PC-3 (cell line): ENCODE results near the gene KLF11. TPM values are rescaled to one million over a fixed set of nuclear protein-coding genes. Genes with fewer than 3 reads are reported as not detected.

Experiments used
- ATAC-seq: fragments of 200-7000 bp; cut with Tn5 transposase; 2 replicates; pipeline ENCODE4 v1.9.1; 2020; ENCODE audit warnings: mild to moderate bottlenecking, moderate library complexity
- BruUV-seq: library from RNA; stranded (reverse); fragments of 400-500 nt; replicated peaks from 2 replicates; lab custom pipeline; 2021; lab: Mats Ljungman, UMichigan
- CTCF ChIA-PET: fragments of 300-600 bp; sonication (Branson Sonifier 250); formaldehyde crosslinking; loops from one replicate; lab custom pipeline; 2022; ENCODE audit warnings: antibody characterized with exemption; lab: Charles Lee
- POLR2A ChIA-PET: fragments of 300-600 bp; sonication (Branson Sonifier 250); formaldehyde crosslinking; loops from one replicate; lab custom pipeline; 2022; ENCODE audit warnings: antibody characterized with exemption; ENCODE audit not compliant: unreplicated experiment; lab: Charles Lee
- DNase-seq: peaks from one replicate; pipeline ENCODE4 v3.0.0-alpha.2; 2015
- H2AFZ ChIP-seq: fragments of 300-600 bp; sonication (generic); 2 replicates; pipeline ENCODE4 v1.6.0; 2016; ENCODE audit warnings: antibody characterized with exemption, low read length
- H3F3A ChIP-seq: fragments of 300-600 bp; sonication (generic); one replicate; pipeline ENCODE4 v1.6.0; 2017; ENCODE audit warnings: antibody characterized with exemption, low read length, control low read depth, mild to moderate bottlenecking; ENCODE audit not compliant: unreplicated experiment
- H3K27ac ChIP-seq: fragments of 300-600 bp; sonication (generic); 2 replicates; pipeline ENCODE4 v1.5.1; 2016; ENCODE audit warnings: mild to moderate bottlenecking, low read length
- H3K27me3 ChIP-seq: fragments of 300-600 bp; sonication (generic); 2 replicates; pipeline ENCODE4 v1.6.1; 2016; ENCODE audit warnings: low read length, mixed read lengths
- H3K36me3 ChIP-seq: fragments of 300-600 bp; sonication (generic); 2 replicates; pipeline ENCODE4 v1.6.1; 2016; ENCODE audit warnings: low read depth, mixed run types, low read length, mixed read lengths
- H3K4me1 ChIP-seq: fragments of 300-600 bp; sonication (generic); 2 replicates; pipeline ENCODE4 v1.5.1; 2016; ENCODE audit warnings: low read length; ENCODE audit not compliant: insufficient read depth
- H3K4me2 ChIP-seq: fragments of 300-600 bp; sonication (generic); 2 replicates; pipeline ENCODE4 v1.6.0; 2016; ENCODE audit warnings: low read length
- H3K4me3 ChIP-seq: fragments of 300-600 bp; sonication (generic); 2 replicates; pipeline ENCODE4 v1.5.1; 2016; ENCODE audit warnings: mild to moderate bottlenecking, low read length, mixed read lengths
- H3K79me2 ChIP-seq: fragments of 300-600 bp; sonication (generic); 2 replicates; pipeline ENCODE4 v1.6.1; 2017; ENCODE audit warnings: low read length, mixed read lengths
- H3K9ac ChIP-seq: fragments of 300-600 bp; sonication (generic); 2 replicates; pipeline ENCODE4 v1.6.0; 2016; ENCODE audit warnings: mild to moderate bottlenecking, low read length
- H3K9me2 ChIP-seq: fragments of 300-600 bp; sonication (generic); replicated peaks from 2 replicates; pipeline ENCODE4 v1.6.1; 2016; ENCODE audit warnings: mixed run types, low read length, mixed read lengths
- H3K9me3 ChIP-seq: fragments of 300-600 bp; sonication (generic); 2 replicates; pipeline ENCODE4 v1.6.1; 2016; ENCODE audit warnings: low read length, mixed read lengths
- H4K20me1 ChIP-seq: fragments of 300-600 bp; sonication (generic); 2 replicates; pipeline ENCODE4 v1.6.1; 2016; ENCODE audit warnings: low read length, mixed read lengths
- EZH2 ChIP-seq: fragments of 300-600 bp; sonication (generic); IDR thresholded peaks from one replicate; pipeline ENCODE4 v1.6.1; 2017; ENCODE audit warnings: antibody characterized with exemption, mild to moderate bottlenecking, low read length; ENCODE audit not compliant: unreplicated experiment
- EZH2phosphoT487 ChIP-seq: fragments of 300-600 bp; sonication (generic); IDR thresholded peaks from 2 replicates; pipeline ENCODE4 v1.6.1; 2018; ENCODE audit warnings: mild to moderate bottlenecking, antibody characterized with exemption, low read length, borderline replicate concordance
- intact Hi-C: fragments of 100-400 bp; cut with micrococcal nuclease; formaldehyde crosslinking; loops from 2 replicates; pipeline ENCODE4 v1.9.0; 2023
- total RNA-seq: library from RNA; depleted of rRNA; stranded (reverse); fragments of >200 nt; gene quantifications from 2 replicates; pipeline ENCODE4 v1.2.3, GENCODE V29; 2014
- TF ChIP-seq, protein P1 (sequence below): fragments of 300-600 bp; sonication (generic); conservative IDR thresholded peaks from 2 replicates; pipeline ENCODE4 v1.5.1; 2017; ENCODE audit warnings: antibody characterized with exemption, low read depth, mild to moderate bottlenecking, low read length

Gene KLF11
- total RNA-seq, 1 experiment from 2014 or later: 13.4 TPM

- H3K9me3 ChIP-seq: no peaks in the 10 kb centered on the region
- no peak overlapping the region for H3K27ac ChIP-seq
- no peaks in the 10 kb centered on the region for H3F3A ChIP-seq
- H4K20me1 ChIP-seq: no peaks in the 10 kb centered on the region
- no peaks in the 10 kb centered on the region for H3K36me3 ChIP-seq
- ATAC-seq (no peak), DNase-seq (no peak)
- H3K9ac ChIP-seq: no peak overlapping the region
- TF ChIP-seq EZH2: no peak
- TF ChIP-seq, protein P1, sequence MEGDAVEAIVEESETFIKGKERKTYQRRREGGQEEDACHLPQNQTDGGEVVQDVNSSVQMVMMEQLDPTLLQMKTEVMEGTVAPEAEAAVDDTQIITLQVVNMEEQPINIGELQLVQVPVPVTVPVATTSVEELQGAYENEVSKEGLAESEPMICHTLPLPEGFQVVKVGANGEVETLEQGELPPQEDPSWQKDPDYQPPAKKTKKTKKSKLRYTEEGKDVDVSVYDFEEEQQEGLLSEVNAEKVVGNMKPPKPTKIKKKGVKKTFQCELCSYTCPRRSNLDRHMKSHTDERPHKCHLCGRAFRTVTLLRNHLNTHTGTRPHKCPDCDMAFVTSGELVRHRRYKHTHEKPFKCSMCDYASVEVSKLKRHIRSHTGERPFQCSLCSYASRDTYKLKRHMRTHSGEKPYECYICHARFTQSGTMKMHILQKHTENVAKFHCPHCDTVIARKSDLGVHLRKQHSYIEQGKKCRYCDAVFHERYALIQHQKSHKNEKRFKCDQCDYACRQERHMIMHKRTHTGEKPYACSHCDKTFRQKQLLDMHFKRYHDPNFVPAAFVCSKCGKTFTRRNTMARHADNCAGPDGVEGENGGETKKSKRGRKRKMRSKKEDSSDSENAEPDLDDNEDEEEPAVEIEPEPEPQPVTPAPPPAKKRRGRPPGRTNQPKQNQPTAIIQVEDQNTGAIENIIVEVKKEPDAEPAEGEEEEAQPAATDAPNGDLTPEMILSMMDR: no peak
- TF ChIP-seq EZH2phosphoT487: no peak
- CTCF ChIA-PET: no interaction called here
- no peaks in the 10 kb centered on the region for H3K79me2 ChIP-seq
- H3K9me2 ChIP-seq: no peaks in the 10 kb centered on the region
- no TSS peak for BruUV-seq
- intact Hi-C loops: no loop called here
- H3K4me1 ChIP-seq: peaks cover 12% of the 10 kb centered on the region
- no peaks in the 10 kb centered on the region for H3K27me3 ChIP-seq
- H3K4me2 ChIP-seq: no peak overlapping the region
- no peak overlapping the region for H3K4me3 ChIP-seq
- no peak overlapping the region for H2AFZ ChIP-seq
- POLR2A ChIA-PET: no interaction called here
These were observed 9.9 kb upstream of the KLF11 start for GRCh38 chr2:10033251-10034006.

- ATAC-seq: no peak
- no peak overlapping the region for H3K9ac ChIP-seq
- ChIA-PET POLR2A (no interaction called here), CTCF (no interaction called here)
- no peaks in the 10 kb centered on the region for H4K20me1 ChIP-seq
- DNase-seq: no peak
- TF ChIP-seq, protein P1: no peak
- TF ChIP-seq EZH2phosphoT487 (no peak), EZH2 (no peak)
- intact Hi-C loops: no loop called here
- H3K4me2 ChIP-seq: no peak overlapping the region
- H3F3A ChIP-seq: no peaks in the 10 kb centered on the region
- H3K27me3 ChIP-seq: no peaks in the 10 kb centered on the region
- no peaks in the 10 kb centered on the region for H3K9me2 ChIP-seq
- H2AFZ ChIP-seq: no peak overlapping the region
- peaks cover 12% of the 10 kb centered on the region for H3K4me1 ChIP-seq
- H3K36me3 ChIP-seq: no peaks in the 10 kb centered on the region
- no TSS peak for BruUV-seq
- H3K4me3 ChIP-seq: no peak overlapping the region
- no peak overlapping the region for H3K27ac ChIP-seq
- H3K9me3 ChIP-seq: no peaks in the 10 kb centered on the region
- no peaks in the 10 kb centered on the region for H3K79me2 ChIP-seq
These were observed 8.9 kb upstream of the KLF11 start for GRCh38 chr2:10034333-10035052.

- BruUV-seq: no TSS peak
- no peaks in the 10 kb centered on the region for H3K27me3 ChIP-seq
- ChIA-PET CTCF (interaction anchor here (1.9 kb wide), 1 partner anchor 13 kb away, joined by 20 read pairs; no protein-coding TSS in a partner anchor), POLR2A (no interaction called here)
- no peak overlapping the region for H3K4me3 ChIP-seq
- H3K9me3 ChIP-seq: no peaks in the 10 kb centered on the region
- ATAC-seq: no peak
- H3K4me2 ChIP-seq: no peak overlapping the region
- H3K9me2 ChIP-seq: no peaks in the 10 kb centered on the region
- H3K79me2 ChIP-seq: no peaks in the 10 kb centered on the region
- DNase-seq: no peak
- no peaks in the 10 kb centered on the region for H3K36me3 ChIP-seq
- intact Hi-C loops: no loop called here
- H3K9ac ChIP-seq: no peak overlapping the region
- H3K4me1 ChIP-seq: peaks cover 12% of the 10 kb centered on the region
- no peak overlapping the region for H2AFZ ChIP-seq
- TF ChIP-seq EZH2: no peak
- TF ChIP-seq, protein P1: no peak
- no peak for TF ChIP-seq EZH2phosphoT487
- H3K27ac ChIP-seq: no peak overlapping the region
- H4K20me1 ChIP-seq: no peaks in the 10 kb centered on the region
- no peaks in the 10 kb centered on the region for H3F3A ChIP-seq
These were observed 8.3 kb upstream of the KLF11 start for GRCh38 chr2:10035053-10035422.
